HepG2 (cell line): Measurements from ENCODE around the gene LINGO3.
"Not testable (repeated sequence)": the region's sequence is repeated elsewhere in the genome, so short reads cannot be mapped to it uniquely, and the experiment has no call there.

Experiments
- ZNF3 ChIP-seq: IDR thresholded peaks from 2 replicates; pipeline ENCODE4 v1.7.0; 2017; ENCODE audit warnings: inconsistent platforms
- TF ChIP-seq, protein P1 (sequence below): sonication (generic); formaldehyde crosslinking; IDR thresholded peaks from 2 replicates; pipeline ENCODE4 v1.5.0; 2020; ENCODE audit warnings: mild to moderate bottlenecking, missing genetic modification reagents, moderate library complexity

DNA sequence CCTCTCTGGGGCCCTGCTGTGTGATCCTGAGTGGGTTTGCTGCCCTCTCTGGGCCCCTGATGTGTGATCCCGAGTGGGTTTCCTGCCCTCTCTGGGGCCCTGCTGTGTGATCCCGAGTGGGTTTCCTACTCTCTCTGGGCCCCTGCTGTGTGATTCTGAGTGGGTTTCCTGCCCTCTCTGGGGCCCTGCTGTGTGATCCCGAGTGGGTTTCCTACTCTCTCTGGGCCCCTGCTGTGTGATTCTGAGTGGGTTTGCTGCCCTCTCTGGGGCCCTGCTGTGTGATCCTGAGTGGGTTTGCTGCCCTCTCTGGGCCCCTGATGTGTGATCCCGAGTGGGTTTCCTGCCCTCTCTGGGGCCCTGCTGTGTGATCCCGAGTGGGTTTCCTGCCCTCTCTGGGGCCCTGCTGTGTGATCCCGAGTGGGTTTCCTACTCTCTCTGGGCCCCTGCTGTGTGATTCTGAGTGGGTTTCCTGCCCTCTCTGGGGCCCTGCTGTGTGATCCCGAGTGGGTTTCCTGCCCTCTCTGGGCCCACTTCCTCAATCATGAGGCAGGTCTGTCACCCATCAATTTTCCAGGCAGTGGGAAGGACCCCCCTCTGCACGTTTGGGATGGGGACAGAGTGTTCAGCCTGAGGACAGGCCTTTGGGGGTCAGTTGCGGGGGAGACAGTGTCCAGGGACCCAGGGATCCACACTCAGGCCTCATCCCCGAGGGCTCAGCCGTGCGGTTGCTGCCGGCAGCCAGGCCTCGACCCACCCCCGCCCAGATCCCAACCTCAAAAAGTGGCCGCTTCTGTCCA, 26.5 kb downstream of the LINGO3 start:
- TF ChIP-seq, protein P1, sequence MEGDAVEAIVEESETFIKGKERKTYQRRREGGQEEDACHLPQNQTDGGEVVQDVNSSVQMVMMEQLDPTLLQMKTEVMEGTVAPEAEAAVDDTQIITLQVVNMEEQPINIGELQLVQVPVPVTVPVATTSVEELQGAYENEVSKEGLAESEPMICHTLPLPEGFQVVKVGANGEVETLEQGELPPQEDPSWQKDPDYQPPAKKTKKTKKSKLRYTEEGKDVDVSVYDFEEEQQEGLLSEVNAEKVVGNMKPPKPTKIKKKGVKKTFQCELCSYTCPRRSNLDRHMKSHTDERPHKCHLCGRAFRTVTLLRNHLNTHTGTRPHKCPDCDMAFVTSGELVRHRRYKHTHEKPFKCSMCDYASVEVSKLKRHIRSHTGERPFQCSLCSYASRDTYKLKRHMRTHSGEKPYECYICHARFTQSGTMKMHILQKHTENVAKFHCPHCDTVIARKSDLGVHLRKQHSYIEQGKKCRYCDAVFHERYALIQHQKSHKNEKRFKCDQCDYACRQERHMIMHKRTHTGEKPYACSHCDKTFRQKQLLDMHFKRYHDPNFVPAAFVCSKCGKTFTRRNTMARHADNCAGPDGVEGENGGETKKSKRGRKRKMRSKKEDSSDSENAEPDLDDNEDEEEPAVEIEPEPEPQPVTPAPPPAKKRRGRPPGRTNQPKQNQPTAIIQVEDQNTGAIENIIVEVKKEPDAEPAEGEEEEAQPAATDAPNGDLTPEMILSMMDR: not testable (repeated sequence)
- not testable (repeated sequence) for TF ChIP-seq ZNF3
